ENCODE measurements around the gene OPCML. TPM values are rescaled to one million over a fixed set of nuclear protein-coding genes. Genes with fewer than 3 reads are reported as not detected.

OPCML gene
- total RNA-seq, 1 donor from 2014 or later: not detected

- intact Hi-C loops (cut with DNase I): no loop called here
- Histone ChIP-seq H3K36me3 (no peaks in the 10 kb centered on the region), H3K9me3 (no peaks in the 10 kb centered on the region), H3K4me3 (no peak overlapping the region), H3K27me3 (no peaks in the 10 kb centered on the region), H3K27ac (no peak overlapping the region), H3K4me1 (no peaks in the 10 kb centered on the region)
- DNase-seq (ENCODE audit: low spot score in 2 of 2): no peak
- no peak for TF ChIP-seq CTCF (IDR thresholded peaks at IDR 0.05)
These were observed 670.2 kb downstream of the OPCML start for GRCh38 chr11:132862137-132862536.

- Histone ChIP-seq H3K27me3 (no peaks in the 10 kb centered on the region), H3K9me3 (no peaks in the 10 kb centered on the region), H3K27ac (no peak overlapping the region), H3K36me3 (no peaks in the 10 kb centered on the region), H3K4me3 (no peak overlapping the region), H3K4me1 (no peaks in the 10 kb centered on the region)
- no peak for TF ChIP-seq CTCF (IDR thresholded peaks at IDR 0.05)
- DNase-seq (ENCODE audit: low spot score in 2 of 2): no peak
- intact Hi-C loops (cut with DNase I): no loop called here
These were observed 673.0 kb downstream of the OPCML start for GRCh38 chr11:132859306-132859705.

DNA sequence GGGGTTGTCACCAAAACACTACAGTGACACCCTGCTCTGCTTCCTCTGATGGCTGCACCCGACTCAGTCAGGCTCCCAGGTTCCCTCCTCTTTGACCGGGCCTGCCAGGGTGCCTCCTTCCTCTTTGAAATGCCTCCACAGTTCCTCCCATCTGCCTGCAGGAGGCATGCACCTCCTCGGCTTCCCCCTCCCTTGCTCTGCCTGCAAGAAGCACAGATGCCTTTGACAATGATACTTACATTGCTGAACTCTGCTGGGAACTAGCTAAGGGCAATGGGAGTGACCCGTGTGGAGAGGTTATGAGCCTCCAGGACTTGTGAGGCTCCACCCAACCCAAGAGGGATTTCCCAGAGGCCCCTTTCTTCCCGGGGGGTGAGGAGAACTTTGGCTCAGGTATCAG is 674.1 kb downstream of the OPCML start:
- intact Hi-C loops (cut with DNase I): no loop called here

GRCh38 chr11:132856032-132856431 is 676.3 kb downstream of the OPCML start:
- Histone ChIP-seq H3K4me3 (no peak overlapping the region), H3K27me3 (no peaks in the 10 kb centered on the region), H3K9me3 (no peaks in the 10 kb centered on the region), H3K36me3 (no peaks in the 10 kb centered on the region), H3K4me1 (no peaks in the 10 kb centered on the region), H3K27ac (no peak overlapping the region)
- intact Hi-C loops (cut with DNase I): no loop called here
- no peak for DNase-seq (ENCODE audit: low spot score in 2 of 2)
- TF ChIP-seq CTCF (IDR thresholded peaks at IDR 0.05): no peak

More for the DNA sequence above, 674.1 kb downstream of the OPCML start:
- Histone ChIP-seq H3K36me3 (no peaks in the 10 kb centered on the region), H3K4me3 (no peak overlapping the region), H3K4me1 (no peaks in the 10 kb centered on the region), H3K9me3 (no peaks in the 10 kb centered on the region), H3K27me3 (no peaks in the 10 kb centered on the region), H3K27ac (no peak overlapping the region)
- no peak for TF ChIP-seq CTCF (IDR thresholded peaks at IDR 0.05)
- DNase-seq (ENCODE audit: low spot score in 2 of 2): no peak

DNA sequence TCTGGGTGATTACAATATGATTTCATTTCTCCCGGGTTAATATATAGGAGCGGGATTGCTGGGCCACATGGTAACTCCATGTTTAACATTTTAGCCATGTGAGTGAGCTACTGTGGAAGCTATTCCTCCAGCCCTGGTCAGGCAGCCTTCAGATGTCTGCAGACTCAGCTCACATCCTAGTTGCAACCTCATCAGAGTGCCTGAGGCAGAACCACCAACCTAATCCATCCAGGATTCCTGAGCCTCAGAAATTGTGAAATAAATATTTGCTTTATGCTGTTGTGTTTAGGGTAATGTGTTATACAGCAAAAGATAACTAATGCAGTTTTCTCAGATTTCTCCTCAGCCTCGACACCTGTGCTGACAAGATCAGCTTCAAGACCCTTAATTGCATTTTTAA is 676.8 kb downstream of the OPCML start:
- Histone ChIP-seq H3K36me3 (no peaks in the 10 kb centered on the region), H3K4me3 (no peak overlapping the region), H3K4me1 (no peaks in the 10 kb centered on the region), H3K27ac (no peak overlapping the region), H3K27me3 (no peaks in the 10 kb centered on the region), H3K9me3 (no peaks in the 10 kb centered on the region)
- no peak for TF ChIP-seq CTCF (IDR thresholded peaks at IDR 0.05)
- intact Hi-C loops (cut with DNase I): no loop called here
- DNase-seq (ENCODE audit: low spot score in 2 of 2): no peak

- intact Hi-C loops (cut with DNase I): no loop called here
- Histone ChIP-seq H3K36me3 (no peaks in the 10 kb centered on the region), H3K27ac (no peak overlapping the region), H3K4me1 (no peaks in the 10 kb centered on the region), H3K4me3 (no peak overlapping the region), H3K9me3 (no peaks in the 10 kb centered on the region), H3K27me3 (no peaks in the 10 kb centered on the region)
- no peak for TF ChIP-seq CTCF (IDR thresholded peaks at IDR 0.05)
- DNase-seq (ENCODE audit: low spot score in 2 of 2): no peak
These were observed 678.4 kb downstream of the OPCML start for GRCh38 chr11:132853886-132854285.
